Measurements from ENCODE around the gene PTPN22. TPM values are rescaled to one million over a fixed set of nuclear protein-coding genes. Genes with fewer than 3 reads are reported as not detected.

The PTPN22 gene
- total RNA-seq, 4 donors from 2014 or later, result 0.27 to 1.4 (median 1.1) TPM

DNA sequence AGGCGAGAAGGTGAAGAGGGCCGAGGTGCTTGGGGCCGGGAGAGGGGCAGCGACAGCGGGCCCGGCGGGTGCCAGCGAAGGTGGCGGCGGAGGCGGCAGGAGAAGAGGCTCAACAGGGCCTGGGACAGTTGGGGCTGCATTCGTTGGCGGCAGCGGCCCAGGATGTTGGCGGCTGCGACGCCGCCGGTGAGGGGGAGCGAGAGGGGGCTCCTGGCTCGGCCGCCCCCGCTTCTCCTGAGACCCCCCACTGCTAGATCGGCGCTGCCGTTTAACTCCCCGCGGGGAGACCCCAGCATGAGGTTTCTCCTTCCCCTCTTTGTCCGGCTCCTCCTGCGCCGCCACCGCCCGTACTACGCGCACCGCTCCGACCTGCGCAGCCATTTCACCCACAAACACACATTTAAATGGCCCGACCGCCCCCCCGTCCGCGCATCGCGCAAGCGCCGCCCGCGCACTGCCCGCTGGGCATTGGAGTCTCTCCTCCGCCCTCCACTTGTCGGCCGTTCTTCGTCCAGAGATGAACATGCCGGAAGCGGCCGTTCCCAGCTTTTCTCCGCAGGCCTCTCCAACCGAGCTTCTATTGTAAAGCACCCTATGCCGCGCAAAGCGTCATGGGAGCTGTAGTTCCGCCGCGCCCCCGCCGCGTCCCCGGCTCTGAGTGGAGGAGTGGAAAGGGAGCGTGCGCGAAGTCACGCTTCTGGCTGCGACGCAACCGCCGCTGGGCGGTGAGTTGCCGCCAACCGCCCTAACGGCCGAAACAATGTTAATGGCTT, 59.4 kb downstream of the PTPN22 start, which contains the start of gene RSBN1:
Gene RSBN1, minus strand, starts transcription at position 589 of the 773 bp plus-strand sequence. Its CDS starts 64 bp downstream, at position 525.
- Histone ChIP-seq H3K4me3 (peak within 1 kb of the TSS; percentile 68 to 90), H3K36me3 (no peaks in the 10 kb centered on the region), H3K27me3 (no peaks in the 10 kb centered on the region), H3K4me1 (peaks cover 0 to 38% (median 5%) of the 10 kb centered on the region in 3 donors), H3K27ac (peak within 1 kb of the TSS; percentile 87 to 98 (median 94)), H3K9me3 (no peaks in the 10 kb centered on the region)
- WGBS, 2 donors (ENCODE audit: low coverage in 1 of 2), result 0% methylated on average over 11 to 20 of the region's 82 CpGs
- ATAC-seq, result peak; percentile 99
- TF ChIP-seq POLR2A (IDR thresholded peaks at IDR 0.05) (peak; percentile 80 to 81), EP300 (IDR thresholded peaks at IDR 0.05) (no peak), POLR2AphosphoS5 (IDR thresholded peaks at IDR 0.05) (peak; percentile 71)
- TF ChIP-seq, protein P1, sequence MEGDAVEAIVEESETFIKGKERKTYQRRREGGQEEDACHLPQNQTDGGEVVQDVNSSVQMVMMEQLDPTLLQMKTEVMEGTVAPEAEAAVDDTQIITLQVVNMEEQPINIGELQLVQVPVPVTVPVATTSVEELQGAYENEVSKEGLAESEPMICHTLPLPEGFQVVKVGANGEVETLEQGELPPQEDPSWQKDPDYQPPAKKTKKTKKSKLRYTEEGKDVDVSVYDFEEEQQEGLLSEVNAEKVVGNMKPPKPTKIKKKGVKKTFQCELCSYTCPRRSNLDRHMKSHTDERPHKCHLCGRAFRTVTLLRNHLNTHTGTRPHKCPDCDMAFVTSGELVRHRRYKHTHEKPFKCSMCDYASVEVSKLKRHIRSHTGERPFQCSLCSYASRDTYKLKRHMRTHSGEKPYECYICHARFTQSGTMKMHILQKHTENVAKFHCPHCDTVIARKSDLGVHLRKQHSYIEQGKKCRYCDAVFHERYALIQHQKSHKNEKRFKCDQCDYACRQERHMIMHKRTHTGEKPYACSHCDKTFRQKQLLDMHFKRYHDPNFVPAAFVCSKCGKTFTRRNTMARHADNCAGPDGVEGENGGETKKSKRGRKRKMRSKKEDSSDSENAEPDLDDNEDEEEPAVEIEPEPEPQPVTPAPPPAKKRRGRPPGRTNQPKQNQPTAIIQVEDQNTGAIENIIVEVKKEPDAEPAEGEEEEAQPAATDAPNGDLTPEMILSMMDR (IDR thresholded peaks at IDR 0.05), result peak in 2 of 4 experiments; percentile 13 to 37

DNA sequence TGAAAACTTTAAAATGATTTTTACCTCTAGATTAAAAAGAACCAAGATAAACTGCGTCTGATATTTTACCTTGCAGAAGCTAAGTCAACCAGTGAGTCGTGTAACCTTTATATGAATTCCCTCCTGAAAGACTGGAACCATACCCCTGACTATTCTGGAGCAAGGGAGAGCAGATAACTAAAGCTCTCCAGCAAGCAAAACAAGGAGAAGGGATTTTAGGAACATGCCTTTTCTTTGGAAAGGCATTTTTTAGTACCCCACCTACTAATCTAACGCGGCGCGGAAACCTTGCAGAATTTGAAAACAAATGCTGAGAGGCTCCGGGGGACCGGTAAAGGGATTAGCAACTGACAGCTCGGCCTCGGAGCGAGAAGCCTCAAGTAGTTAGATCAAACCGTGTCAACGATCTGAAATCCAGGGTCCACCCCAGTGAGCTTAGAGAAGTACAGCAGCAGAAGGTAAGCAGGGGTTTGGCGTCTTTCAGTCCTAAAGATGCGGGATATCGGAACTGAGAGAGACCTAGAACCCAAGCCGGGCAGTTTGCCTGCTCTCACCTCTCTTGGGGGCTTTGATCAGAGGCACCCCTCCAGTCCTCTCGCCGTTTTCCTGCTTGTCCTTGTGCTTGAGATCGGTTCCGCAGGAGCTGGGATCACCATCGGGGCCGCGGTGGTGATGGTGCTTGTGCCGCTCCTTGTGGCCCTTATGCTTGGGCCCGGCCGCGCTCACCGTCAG, 60.2 kb downstream of the PTPN22 start:
- H3K4me3 ChIP-seq, result peak overlapping the region; percentile 68 to 90
- TF ChIP-seq, protein P1 (IDR thresholded peaks at IDR 0.05), result no peak
- TF ChIP-seq EP300 (IDR thresholded peaks at IDR 0.05) (no peak), POLR2A (IDR thresholded peaks at IDR 0.05) (no peak), POLR2AphosphoS5 (IDR thresholded peaks at IDR 0.05) (no peak)
- 0 to 1% methylated on average over 3 to 17 of the region's 29 CpGs for WGBS, 2 donors (ENCODE audit: low coverage in 1 of 2)
- H3K27me3 ChIP-seq, result no peaks in the 10 kb centered on the region
- no peaks in the 10 kb centered on the region for H3K9me3 ChIP-seq
- H3K36me3 ChIP-seq, result no peaks in the 10 kb centered on the region
- peaks cover 0 to 41% (median 5%) of the 10 kb centered on the region in 3 donors for H3K4me1 ChIP-seq
- peak overlapping the region; percentile 87 to 98 (median 94) for H3K27ac ChIP-seq
- ATAC-seq, result peak; percentile 24

DNA sequence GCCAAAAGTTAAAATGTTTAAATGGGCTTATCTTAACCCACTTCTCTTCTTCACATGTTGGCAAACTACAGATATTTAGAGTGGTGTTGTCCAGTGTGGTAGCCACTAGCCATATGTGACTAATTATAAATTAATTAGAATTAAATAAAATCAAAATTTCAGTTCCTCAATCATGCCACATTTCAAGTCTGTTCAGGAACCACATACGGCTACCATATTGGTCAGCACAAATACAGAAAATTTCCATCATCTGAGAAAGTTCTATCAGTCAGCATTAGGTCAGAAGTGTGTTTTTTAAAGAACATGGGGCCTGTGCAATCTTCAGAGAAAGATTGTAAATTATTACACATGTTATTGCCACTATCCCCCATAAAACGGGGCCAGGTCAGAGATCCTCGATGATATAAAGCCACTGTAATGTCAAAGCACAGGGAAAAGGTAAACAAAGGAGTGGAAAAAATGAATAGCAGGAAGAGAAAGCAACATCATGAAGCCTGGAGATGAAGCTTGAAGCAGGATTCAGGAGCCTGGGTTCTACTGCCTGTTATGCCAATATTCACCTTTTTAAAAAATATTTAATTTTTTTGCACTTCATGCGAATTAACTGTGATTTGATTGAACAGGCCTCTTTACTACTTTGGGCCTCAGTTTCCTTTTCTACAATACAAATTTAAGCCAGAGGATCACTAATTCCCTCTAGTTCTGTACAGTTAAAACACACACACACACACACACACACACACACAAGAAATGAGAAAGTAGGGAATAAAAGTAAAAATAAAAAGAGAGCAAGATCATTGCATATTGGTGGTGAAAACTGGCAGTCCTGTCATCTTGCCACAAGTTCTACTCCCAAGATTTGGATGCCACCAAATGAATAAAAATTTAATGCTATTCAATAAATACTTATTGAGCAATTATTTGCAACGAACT, 61.6 kb downstream of the PTPN22 start:
- H3K27me3 ChIP-seq, result no peaks in the 10 kb centered on the region
- H3K4me1 ChIP-seq, result peaks cover 0 to 53% (median 5%) of the 10 kb centered on the region in 3 donors
- ATAC-seq, result no peak
- WGBS, 2 donors (ENCODE audit: low coverage in 1 of 2), result 30 to 36% methylated on average over 5 of the region's 5 CpGs
- H3K36me3 ChIP-seq, result no peaks in the 10 kb centered on the region
- no peaks in the 10 kb centered on the region for H3K9me3 ChIP-seq
- peak overlapping the region in 2 of 4 donors; percentile 98 for H3K27ac ChIP-seq
- TF ChIP-seq, protein P1 (IDR thresholded peaks at IDR 0.05), result no peak
- no peak for TF ChIP-seq EP300 (IDR thresholded peaks at IDR 0.05)
- no peak for TF ChIP-seq POLR2AphosphoS5 (IDR thresholded peaks at IDR 0.05)
- no peak for TF ChIP-seq POLR2A (IDR thresholded peaks at IDR 0.05)
- H3K4me3 ChIP-seq, result peak overlapping the region in 1 of 2 donors; percentile 90

DNA sequence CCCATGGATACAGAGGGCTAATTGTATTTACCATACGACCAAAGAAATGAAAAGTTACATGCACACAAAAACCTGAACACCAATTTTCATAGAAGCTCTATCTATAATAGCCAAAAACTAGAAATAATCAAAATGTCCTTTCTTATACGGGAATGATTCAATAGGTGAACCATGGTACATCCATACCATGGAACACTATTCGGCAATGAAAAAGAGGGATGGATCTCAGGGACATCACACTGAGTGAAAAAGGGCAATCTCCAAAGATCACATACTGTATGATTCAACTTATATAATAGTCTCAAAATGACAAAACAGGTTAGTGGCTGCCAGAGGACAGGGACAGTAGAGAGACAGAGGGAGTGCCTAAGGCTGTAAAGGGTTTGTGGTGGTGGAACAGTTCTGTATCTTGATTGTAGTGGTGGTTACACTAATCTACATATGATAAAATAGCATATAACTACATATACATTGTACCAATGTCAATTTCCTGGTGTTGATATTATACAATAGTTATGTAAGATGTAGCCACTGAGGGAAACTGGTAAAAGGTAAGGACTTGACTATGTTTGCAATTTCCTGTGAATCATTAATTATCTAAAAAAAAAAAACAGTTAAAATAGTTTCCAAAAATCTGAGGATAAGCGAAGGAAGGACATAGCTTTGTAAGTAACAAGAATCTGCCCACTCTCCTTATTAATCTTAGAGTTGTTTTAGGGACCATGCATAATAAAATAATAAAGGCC, 62.9 kb downstream of the PTPN22 start:
- 76% methylated on average over 4 of the region's 4 CpGs for WGBS, 2 donors (ENCODE audit: low coverage in 1 of 2)
- ATAC-seq, result no peak
- Histone ChIP-seq H3K4me3 (no peak overlapping the region), H3K27me3 (no peaks in the 10 kb centered on the region), H3K36me3 (no peaks in the 10 kb centered on the region), H3K9me3 (no peaks in the 10 kb centered on the region), H3K4me1 (peaks cover 4 to 66% (median 5%) of the 10 kb centered on the region in 3 donors), H3K27ac (no peak overlapping the region)
- no peak for TF ChIP-seq POLR2A (IDR thresholded peaks at IDR 0.05)
- TF ChIP-seq, protein P1 (IDR thresholded peaks at IDR 0.05), result no peak
- no peak for TF ChIP-seq EP300 (IDR thresholded peaks at IDR 0.05)
- no peak for TF ChIP-seq POLR2AphosphoS5 (IDR thresholded peaks at IDR 0.05)
